Measurements from ENCODE around the gene FKBP5. TPM values are rescaled to one million over a fixed set of nuclear protein-coding genes. Genes with fewer than 3 reads are reported as not detected.

Gene FKBP5
- total RNA-seq, 4 donors from 2014 or later = 304 to 768 (median 608) TPM

DNA sequence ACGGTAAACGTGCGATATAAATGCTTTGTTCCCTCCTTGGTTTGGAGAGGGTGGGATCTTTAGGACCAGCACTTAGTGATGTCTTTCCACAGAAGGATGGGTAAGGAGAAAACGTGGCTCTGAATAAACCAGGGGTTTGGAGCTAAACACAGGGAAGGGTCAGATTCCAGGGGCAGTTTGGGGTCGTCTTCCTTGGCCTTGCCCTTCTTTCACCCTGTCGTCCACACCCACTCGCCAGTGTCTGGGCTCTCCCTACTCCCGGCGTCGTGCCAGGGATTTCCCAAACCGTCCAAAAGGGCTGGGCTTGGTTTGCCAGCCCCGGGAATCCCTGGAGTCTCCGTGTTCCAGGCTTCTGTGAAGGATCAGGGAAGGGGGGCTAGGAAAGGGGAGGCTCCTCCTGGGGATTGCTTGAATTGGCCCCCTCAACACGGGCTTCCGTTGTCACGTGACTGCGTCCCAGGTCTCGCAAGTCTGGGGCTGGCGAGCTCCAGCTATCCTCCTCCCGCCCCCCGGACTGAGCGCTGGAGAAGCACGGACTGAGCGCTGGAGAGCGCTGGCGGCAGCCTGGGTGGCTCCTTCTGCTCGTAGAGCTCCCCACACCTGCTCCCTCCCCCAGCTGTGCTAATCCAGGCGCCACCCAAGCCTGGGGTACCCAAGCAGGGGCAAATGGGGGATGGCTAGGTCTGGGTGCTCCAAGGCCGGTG is 38.7 kb upstream of the FKBP5 start:
- peak overlapping the region; percentile 31 to 59 (median 46) for H3K4me3 ChIP-seq
- peaks cover 12 to 89% (median 78%) of the 10 kb centered on the region in 4 donors for H3K4me1 ChIP-seq

DNA sequence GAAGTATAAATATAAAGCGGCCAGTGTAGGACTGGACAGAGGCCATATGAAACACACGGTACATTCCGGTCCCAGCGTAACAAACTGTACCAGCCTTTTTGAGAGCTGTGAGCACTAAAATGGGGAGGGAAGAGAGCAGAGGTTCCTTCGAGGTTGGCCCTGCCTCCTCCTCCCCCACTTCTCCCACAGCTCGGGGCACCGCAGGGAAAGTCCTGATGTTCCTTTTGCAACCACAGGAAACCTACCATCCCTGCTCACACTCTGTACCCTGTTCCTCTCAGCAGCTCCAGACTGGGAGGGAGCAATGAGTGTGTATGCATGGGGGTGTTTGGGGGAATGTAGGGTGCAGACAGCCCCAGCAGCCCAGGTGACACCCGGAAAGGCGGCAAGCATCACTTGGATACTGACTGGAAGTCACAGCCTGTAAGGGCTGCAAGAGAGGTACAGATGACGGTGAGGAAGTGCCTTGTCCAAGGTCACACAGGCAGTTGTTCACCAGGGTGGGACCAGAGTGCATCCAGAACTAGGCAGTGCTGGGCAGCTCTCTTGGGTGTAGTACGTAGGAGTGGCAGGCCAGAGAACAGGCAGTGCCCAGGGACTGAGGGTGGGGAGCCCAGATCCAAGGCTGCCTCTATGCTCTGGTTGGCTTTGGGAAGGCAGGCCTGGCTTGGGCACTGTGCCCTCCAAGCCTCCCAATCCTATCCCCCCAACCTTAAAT is 37.2 kb upstream of the FKBP5 start:
- no peaks in the 10 kb centered on the region for H3K36me3 ChIP-seq
- peak overlapping the region in 1 of 4 donors; percentile 56 for H3K4me3 ChIP-seq
- H3K4me1 ChIP-seq = peaks cover 12 to 97% (median 89%) of the 10 kb centered on the region in 4 donors
- H3K27ac ChIP-seq = peak overlapping the region; percentile 98 to 100 (median 100)
- H3K9me3 ChIP-seq = no peaks in the 10 kb centered on the region
- H3K27me3 ChIP-seq = no peaks in the 10 kb centered on the region
- peak; percentile 62 to 74 for DNase-seq (ENCODE audit: low spot score in 2 of 2)
- TF ChIP-seq POLR2A (IDR thresholded peaks at IDR 0.05) = peak; percentile 14 to 36
- TF ChIP-seq, protein P1, sequence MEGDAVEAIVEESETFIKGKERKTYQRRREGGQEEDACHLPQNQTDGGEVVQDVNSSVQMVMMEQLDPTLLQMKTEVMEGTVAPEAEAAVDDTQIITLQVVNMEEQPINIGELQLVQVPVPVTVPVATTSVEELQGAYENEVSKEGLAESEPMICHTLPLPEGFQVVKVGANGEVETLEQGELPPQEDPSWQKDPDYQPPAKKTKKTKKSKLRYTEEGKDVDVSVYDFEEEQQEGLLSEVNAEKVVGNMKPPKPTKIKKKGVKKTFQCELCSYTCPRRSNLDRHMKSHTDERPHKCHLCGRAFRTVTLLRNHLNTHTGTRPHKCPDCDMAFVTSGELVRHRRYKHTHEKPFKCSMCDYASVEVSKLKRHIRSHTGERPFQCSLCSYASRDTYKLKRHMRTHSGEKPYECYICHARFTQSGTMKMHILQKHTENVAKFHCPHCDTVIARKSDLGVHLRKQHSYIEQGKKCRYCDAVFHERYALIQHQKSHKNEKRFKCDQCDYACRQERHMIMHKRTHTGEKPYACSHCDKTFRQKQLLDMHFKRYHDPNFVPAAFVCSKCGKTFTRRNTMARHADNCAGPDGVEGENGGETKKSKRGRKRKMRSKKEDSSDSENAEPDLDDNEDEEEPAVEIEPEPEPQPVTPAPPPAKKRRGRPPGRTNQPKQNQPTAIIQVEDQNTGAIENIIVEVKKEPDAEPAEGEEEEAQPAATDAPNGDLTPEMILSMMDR (IDR thresholded peaks at IDR 0.05) = peak in 2 of 5 experiments; percentile 41 to 45
- TF ChIP-seq EP300 (IDR thresholded peaks at IDR 0.05) = peak; percentile 90 to 97
- WGBS, 2 donors = 45% methylated on average over 11 of the region's 11 CpGs

More for the DNA sequence above, 38.7 kb upstream of the FKBP5 start:
- no peaks in the 10 kb centered on the region for H3K36me3 ChIP-seq
- H3K9me3 ChIP-seq = no peaks in the 10 kb centered on the region
- TF ChIP-seq, protein P1 (IDR thresholded peaks at IDR 0.05) = peak in 1 of 5 experiments; percentile 23
- TF ChIP-seq POLR2A (IDR thresholded peaks at IDR 0.05) = peak; percentile 54 to 62
- peak in 1 of 2 donors; percentile 36 for TF ChIP-seq EP300 (IDR thresholded peaks at IDR 0.05)
- 8 to 10% methylated on average over 22 to 27 of the region's 29 CpGs for WGBS, 2 donors
- no peaks in the 10 kb centered on the region for H3K27me3 ChIP-seq
- peak; percentile 88 to 89 for DNase-seq (ENCODE audit: low spot score in 2 of 2)
- peak overlapping the region; percentile 98 to 100 (median 100) for H3K27ac ChIP-seq

DNA sequence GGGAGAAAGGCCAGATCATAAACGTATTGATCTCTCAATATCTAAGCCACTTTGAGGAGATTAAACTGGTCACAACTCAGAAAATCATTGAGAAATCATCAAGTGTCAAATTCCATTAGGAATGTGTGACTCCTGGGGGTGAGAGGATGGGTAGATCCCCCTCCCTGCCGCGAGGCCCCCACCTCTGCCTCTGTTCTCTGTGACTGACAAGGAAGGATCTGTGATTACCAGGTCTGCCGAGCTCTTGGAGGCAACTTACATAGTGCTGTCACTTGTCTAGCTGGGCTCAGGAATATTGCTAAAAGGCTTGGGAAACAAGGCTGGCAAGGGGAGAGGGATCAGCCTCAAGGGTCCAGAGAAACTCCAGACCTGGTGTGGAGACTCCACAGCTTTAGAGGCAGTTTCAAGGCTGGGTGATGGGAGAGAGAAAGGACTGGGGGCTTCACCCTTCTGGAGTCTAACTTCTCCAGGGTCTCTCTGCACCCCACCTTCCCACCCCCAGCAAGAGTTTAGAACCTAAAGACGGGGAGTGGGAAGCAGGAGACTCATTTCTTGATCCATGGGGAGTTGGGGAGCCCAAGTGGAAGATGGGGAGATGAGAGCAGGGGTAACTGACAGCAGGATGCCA is 36.5 kb upstream of the FKBP5 start:
- Histone ChIP-seq H3K9me3 (no peaks in the 10 kb centered on the region), H3K36me3 (no peaks in the 10 kb centered on the region), H3K27ac (peak overlapping the region; percentile 98 to 100 (median 100)), H3K4me1 (peaks cover 12 to 97% (median 89%) of the 10 kb centered on the region in 4 donors), H3K27me3 (no peaks in the 10 kb centered on the region), H3K4me3 (no peak overlapping the region)
- 63 to 69% methylated on average over 5 of the region's 5 CpGs for WGBS, 2 donors
- TF ChIP-seq, protein P1 (IDR thresholded peaks at IDR 0.05) = no peak
- TF ChIP-seq EP300 (IDR thresholded peaks at IDR 0.05) (no peak), POLR2A (IDR thresholded peaks at IDR 0.05) (no peak)
- no peak for DNase-seq (ENCODE audit: low spot score in 2 of 2)

DNA sequence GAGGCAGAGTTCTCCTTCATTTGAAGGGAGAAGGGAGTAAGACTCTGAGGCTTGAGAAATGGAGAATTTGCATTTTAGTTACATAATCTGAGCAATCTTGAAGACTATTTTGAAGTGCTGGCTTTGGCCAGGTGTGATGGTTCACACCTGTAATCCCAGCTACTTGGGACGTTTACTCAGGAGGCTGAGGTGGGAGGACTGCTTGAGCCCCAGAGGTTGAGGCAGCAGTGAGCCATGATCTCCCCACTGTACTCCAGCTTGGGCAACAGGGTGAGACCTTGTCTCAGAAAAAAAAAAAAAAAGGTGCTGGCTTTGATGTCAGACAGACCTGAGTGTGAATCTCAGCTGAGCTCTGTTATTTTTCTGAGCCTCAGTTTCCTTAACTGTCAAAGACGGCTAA is 35.8 kb upstream of the FKBP5 start:
- Histone ChIP-seq H3K9me3 (no peaks in the 10 kb centered on the region), H3K27me3 (no peaks in the 10 kb centered on the region), H3K27ac (peak overlapping the region; percentile 98 to 100 (median 100)), H3K4me1 (peaks cover 8 to 97% (median 89%) of the 10 kb centered on the region in 4 donors), H3K4me3 (no peak overlapping the region), H3K36me3 (no peaks in the 10 kb centered on the region)
- TF ChIP-seq POLR2A (IDR thresholded peaks at IDR 0.05) (no peak), EP300 (IDR thresholded peaks at IDR 0.05) (no peak)
- TF ChIP-seq, protein P1 (IDR thresholded peaks at IDR 0.05) = no peak
- WGBS, 2 donors = 82 to 85% methylated on average over 2 of the region's 2 CpGs
- no peak for DNase-seq (ENCODE audit: low spot score in 2 of 2)

Measured in tibial nerve (tissue), 4 donors.